ENCODE measurements around the gene YBX3. TPM values are rescaled to one million over a fixed set of nuclear protein-coding genes. Genes with fewer than 3 reads are reported as not detected.

The YBX3 gene
- total and polyA plus RNA-seq, 4 donors, result 134 to 299 (median 252) TPM

- ATAC-seq (ENCODE audit: insufficient read depth, low FRiP score) (no peak), DNase-seq (peak; percentile 18 to 55 (median 38))
- H3K27me3 ChIP-seq (ENCODE audit: control insufficient read depth in 3 of 3, insufficient read depth in 3 of 3, low read length in 2 of 3), result no peaks in the 10 kb centered on the region
- peaks cover 0 to 16% (median 9%) of the 10 kb centered on the region in 5 donors for H3K4me1 ChIP-seq (ENCODE audit: control insufficient read depth in 5 of 5, insufficient read depth in 5 of 5, low read length in 5 of 5)
- no peaks in the 10 kb centered on the region for H3K9me3 ChIP-seq (ENCODE audit: control insufficient read depth in 4 of 4, insufficient read depth in 3 of 4, low read length in 3 of 4)
- no peak for TF ChIP-seq CTCF (IDR thresholded peaks at IDR 0.05; ENCODE audit: control extremely low read depth, extremely low read depth)
- peaks cover 1 to 18% (median 10%) of the 10 kb centered on the region in 4 donors for H3K36me3 ChIP-seq (ENCODE audit: control insufficient read depth in 4 of 4, insufficient read depth in 4 of 4, low read length in 4 of 4)
- H3K4me3 ChIP-seq, result no peak overlapping the region
- H3K27ac ChIP-seq (ENCODE audit: low read depth in 1 of 2, low read length in 1 of 2), result peak overlapping the region in 1 of 2 donors; percentile 62
- H3K9ac ChIP-seq (ENCODE audit: insufficient read depth in 1 of 2, low read length in 2 of 2), result no peak overlapping the region
- WGBS, 2 donors, result 64 to 79% methylated on average over 4 of the region's 4 CpGs
Measured at GRCh38 chr12:10718279-10718821, 4.8 kb downstream of the YBX3 start.

- Histone ChIP-seq H3K27me3 (ENCODE audit: control insufficient read depth in 3 of 3, insufficient read depth in 3 of 3, low read length in 2 of 3) (no peaks in the 10 kb centered on the region), H3K9me3 (ENCODE audit: control insufficient read depth in 4 of 4, insufficient read depth in 3 of 4, low read length in 3 of 4) (no peaks in the 10 kb centered on the region), H3K4me3 (no peak overlapping the region), H3K4me1 (ENCODE audit: control insufficient read depth in 5 of 5, insufficient read depth in 5 of 5, low read length in 5 of 5) (peaks cover 0 to 16% (median 9%) of the 10 kb centered on the region in 5 donors), H3K27ac (ENCODE audit: low read depth in 1 of 2, low read length in 1 of 2) (peak overlapping the region in 1 of 2 donors; percentile 62), H3K36me3 (ENCODE audit: control insufficient read depth in 4 of 4, insufficient read depth in 4 of 4, low read length in 4 of 4) (peaks cover 5 to 26% (median 11%) of the 10 kb centered on the region in 4 donors), H3K9ac (ENCODE audit: insufficient read depth in 1 of 2, low read length in 2 of 2) (no peak overlapping the region)
- no peak for TF ChIP-seq CTCF (IDR thresholded peaks at IDR 0.05; ENCODE audit: control extremely low read depth, extremely low read depth)
- no peak for DNase-seq
- WGBS, 2 donors, result 56 to 65% methylated on average over 2 of the region's 2 CpGs
- ATAC-seq (ENCODE audit: insufficient read depth, low FRiP score), result no peak
Measured at GRCh38 chr12:10717410-10717809, 5.7 kb downstream of the YBX3 start.

GRCh38 chr12:10716704-10717315 lies 6.3 kb downstream of the YBX3 start:
- Histone ChIP-seq H3K36me3 (ENCODE audit: control insufficient read depth in 4 of 4, insufficient read depth in 4 of 4, low read length in 4 of 4) (peaks cover 5 to 32% (median 12%) of the 10 kb centered on the region in 4 donors), H3K4me1 (ENCODE audit: control insufficient read depth in 5 of 5, insufficient read depth in 5 of 5, low read length in 5 of 5) (peaks cover 0 to 11% (median 9%) of the 10 kb centered on the region in 5 donors)
- peak; percentile 66 for ATAC-seq (ENCODE audit: insufficient read depth, low FRiP score)

More at GRCh38 chr12:10716704-10717315, 6.3 kb downstream of the YBX3 start:
- TF ChIP-seq CTCF (IDR thresholded peaks at IDR 0.05; ENCODE audit: control extremely low read depth, extremely low read depth), result no peak
- Histone ChIP-seq H3K27ac (ENCODE audit: low read depth in 1 of 2, low read length in 1 of 2) (peak overlapping the region in 1 of 2 donors; percentile 62), H3K9ac (ENCODE audit: insufficient read depth in 1 of 2, low read length in 2 of 2) (no peak overlapping the region), H3K4me3 (no peak overlapping the region), H3K27me3 (ENCODE audit: control insufficient read depth in 3 of 3, insufficient read depth in 3 of 3, low read length in 2 of 3) (no peaks in the 10 kb centered on the region), H3K9me3 (ENCODE audit: control insufficient read depth in 4 of 4, insufficient read depth in 3 of 4, low read length in 3 of 4) (no peaks in the 10 kb centered on the region)
- peak in 1 of 3 donors; percentile 20 for DNase-seq
- 54 to 81% methylated on average over 6 of the region's 6 CpGs for WGBS, 2 donors
